GM23338 (cell line): ENCODE measurements around the gene TRIM45. TPM values are rescaled to one million over a fixed set of nuclear protein-coding genes. Genes with fewer than 3 reads are reported as not detected.

Source experiments
- ATAC-seq: fragments of 200-7000 bp; cut with Tn5 transposase; 3 replicates; pipeline ENCODE4 v1.9.1; 2020
- DNase-seq: peaks from one replicate; pipeline ENCODE4 v3.0.0-alpha.2; 2015; ENCODE audit warnings: low spot score
- H2AFZ ChIP-seq: fragments of 200-600 bp; sonication (generic); 2 replicates; pipeline ENCODE4 v1.8.0; 2016; ENCODE audit warnings: antibody characterized with exemption, mild to moderate bottlenecking, moderate library complexity
- H3F3A ChIP-seq: fragments of 200-600 bp; sonication (generic); replicated peaks from 2 replicates; pipeline ENCODE4 v1.8.0; 2017; ENCODE audit warnings: antibody characterized with exemption, mixed run types, low read depth
- H3K27ac ChIP-seq: fragments of 200-600 bp; sonication (generic); 2 replicates; pipeline ENCODE4 v1.6.1; 2016; ENCODE audit warnings: low read depth
- H3K27me3 ChIP-seq: fragments of 200-600 bp; sonication (generic); 2 replicates; pipeline ENCODE4 v1.8.0; 2016; ENCODE audit warnings: mild to moderate bottlenecking, mixed run types, moderate library complexity; ENCODE audit not compliant: insufficient read depth
- H3K36me3 ChIP-seq: fragments of 200-600 bp; sonication (generic); 2 replicates; pipeline ENCODE4 v1.8.0; 2016; ENCODE audit warnings: mild to moderate bottlenecking; ENCODE audit not compliant: insufficient read depth
- H3K4me1 ChIP-seq: fragments of 200-600 bp; sonication (generic); 2 replicates; pipeline ENCODE4 v1.8.0; 2016; ENCODE audit warnings: mild to moderate bottlenecking, moderate library complexity; ENCODE audit not compliant: insufficient read depth
- H3K4me2 ChIP-seq: fragments of 200-600 bp; sonication (generic); 2 replicates; pipeline ENCODE4 v1.7.1; 2017; ENCODE audit warnings: mixed run types
- H3K4me3 ChIP-seq: fragments of 200-600 bp; sonication (generic); 2 replicates; pipeline ENCODE4 v1.6.1; 2016; ENCODE audit warnings: mixed run types
- H3K79me2 ChIP-seq: fragments of 200-600 bp; sonication (generic); replicated peaks from 2 replicates; pipeline ENCODE4 v1.8.0; 2017; ENCODE audit warnings: mild to moderate bottlenecking; ENCODE audit not compliant: insufficient read depth
- H3K9me2 ChIP-seq: fragments of 200-600 bp; sonication (generic); 2 replicates; pipeline ENCODE4 v1.8.0; 2017; ENCODE audit not compliant: insufficient read depth
- H4K20me1 ChIP-seq: fragments of 200-600 bp; sonication (generic); replicated peaks from 2 replicates; pipeline ENCODE4 v1.8.0; 2017; ENCODE audit warnings: mild to moderate bottlenecking; ENCODE audit not compliant: insufficient read depth
- H3K27ac Mint-ChIP-seq: 2 replicates; pipeline ENCODE4 v1.8.0; 2020; ENCODE audit warnings: inconsistent platforms, mild to moderate bottlenecking, moderate library complexity, mixed read lengths
- H3K27me3 Mint-ChIP-seq: 3 replicates; pipeline ENCODE4 v1.8.0; 2022; ENCODE audit warnings: low read depth, mild to moderate bottlenecking, moderate library complexity, mixed read lengths, inconsistent platforms; ENCODE audit not compliant: insufficient read depth, poor library complexity
- H3K36me3 Mint-ChIP-seq: 3 replicates; pipeline ENCODE4 v1.8.0; 2021; ENCODE audit warnings: low read depth, mild to moderate bottlenecking, inconsistent platforms, moderate library complexity, mixed read lengths
- H3K4me1 Mint-ChIP-seq: 3 replicates; pipeline ENCODE4 v1.8.0; 2020; ENCODE audit warnings: mild to moderate bottlenecking, inconsistent platforms, mixed read lengths
- H3K4me3 Mint-ChIP-seq: 3 replicates; pipeline ENCODE4 v1.8.0; 2021; ENCODE audit warnings: moderate library complexity, mild to moderate bottlenecking, inconsistent platforms, mixed read lengths
- H3K9me3 Mint-ChIP-seq: 3 replicates; pipeline ENCODE4 v1.8.0; 2020; ENCODE audit warnings: moderate library complexity, mild to moderate bottlenecking, inconsistent platforms, mixed read lengths
- CREB1 ChIP-seq: fragments of 250-450 bp; sonication (Bioruptor Pico); IDR thresholded peaks from 2 replicates; pipeline ENCODE4 v1.5.0; 2020; ENCODE audit warnings: low read depth, mild to moderate bottlenecking, moderate library complexity
- EZH2 ChIP-seq: fragments of 200-600 bp; sonication (generic); IDR thresholded peaks from one replicate; pipeline ENCODE4 v1.8.0; 2017; ENCODE audit warnings: antibody characterized with exemption, mild to moderate bottlenecking, low read depth; ENCODE audit not compliant: unreplicated experiment
- EZH2phosphoT487 ChIP-seq: fragments of 200-600 bp; sonication (generic); IDR thresholded peaks from one replicate; pipeline ENCODE4 v1.8.1; 2018; ENCODE audit warnings: antibody characterized with exemption; ENCODE audit not compliant: unreplicated experiment
- JUNB ChIP-seq: IDR thresholded peaks from one replicate; pipeline ENCODE4 v1.6.1; 2016; ENCODE audit warnings: antibody characterized with exemption; ENCODE audit not compliant: unreplicated experiment
- NANOG ChIP-seq: IDR thresholded peaks from 2 replicates; pipeline ENCODE4 v1.6.1; 2016; ENCODE audit warnings: antibody characterized with exemption, borderline replicate concordance
- ZNF331 ChIP-seq: fragments of 250-450 bp; sonication (Bioruptor Pico); IDR thresholded peaks from 2 replicates; pipeline ENCODE4 v1.5.0; 2020; ENCODE audit warnings: low read depth, mild to moderate bottlenecking, moderate library complexity
- polyA plus RNA-seq: library from polyadenylated mRNA; unstranded; fragments of >200 nt; fragmentation: Nextera tagmentation; extraction: Ambion mirVana; gene quantifications from 2 replicates; pipeline ENCODE4 v1.2.1, GENCODE V29; 2016
- total RNA-seq: library from RNA; depleted of rRNA; stranded (reverse); fragments of >200 nt; shearing (Covaris generic); gene quantifications from 2 replicates; pipeline ENCODE4 v1.2.3, GENCODE V29; 2014
- TF ChIP-seq, protein P1 (sequence below), 2 experiments: fragments of 200-600 bp in 1 of 2; sonication (generic) in 1 of 2; conservative IDR thresholded peaks; 2 replicates each; pipeline versions ENCODE4 v1.5.1 to v1.6.1; 2016 to 2017; ENCODE audit warnings: antibody characterized with exemption in 2 of 2, low read depth in 2 of 2, mild to moderate bottlenecking in 2 of 2, moderate library complexity in 1 of 2
- TF ChIP-seq, protein P2 (sequence below): IDR thresholded peaks from one replicate; pipeline ENCODE4 v1.6.1; 2018; ENCODE audit warnings: antibody characterized with exemption; ENCODE audit not compliant: unreplicated experiment
- TF ChIP-seq, protein P3 (sequence below): fragments of 250-450 bp; sonication (Bioruptor Pico); IDR thresholded peaks from 2 replicates; pipeline ENCODE4 v1.5.0; 2020; ENCODE audit warnings: mild to moderate bottlenecking, moderate library complexity

Gene TRIM45
- total and polyA plus RNA-seq, 2 experiments from 2014 or later, result 8.8 to 15.0 TPM

DNA sequence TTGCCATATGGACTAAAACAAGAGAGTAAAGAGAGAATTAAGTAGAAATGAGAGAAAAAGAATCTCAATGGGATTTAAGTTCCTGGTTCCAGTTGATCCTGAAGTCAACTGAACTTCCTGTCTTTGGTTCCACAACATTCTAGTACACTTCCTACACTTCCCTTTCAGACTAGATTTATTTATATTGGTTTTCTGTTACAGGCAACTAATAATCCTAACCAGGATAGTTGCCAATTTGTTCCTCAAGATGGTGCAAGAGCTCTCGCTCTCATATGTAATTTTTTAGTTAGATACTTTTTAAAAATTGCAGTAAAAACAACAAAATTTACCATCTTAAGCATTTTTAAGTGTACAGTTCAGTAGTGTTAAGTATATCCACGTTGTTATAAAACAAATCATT lies 28.8 kb upstream of the TRIM45 start (continued):
- TF ChIP-seq, protein P1, sequence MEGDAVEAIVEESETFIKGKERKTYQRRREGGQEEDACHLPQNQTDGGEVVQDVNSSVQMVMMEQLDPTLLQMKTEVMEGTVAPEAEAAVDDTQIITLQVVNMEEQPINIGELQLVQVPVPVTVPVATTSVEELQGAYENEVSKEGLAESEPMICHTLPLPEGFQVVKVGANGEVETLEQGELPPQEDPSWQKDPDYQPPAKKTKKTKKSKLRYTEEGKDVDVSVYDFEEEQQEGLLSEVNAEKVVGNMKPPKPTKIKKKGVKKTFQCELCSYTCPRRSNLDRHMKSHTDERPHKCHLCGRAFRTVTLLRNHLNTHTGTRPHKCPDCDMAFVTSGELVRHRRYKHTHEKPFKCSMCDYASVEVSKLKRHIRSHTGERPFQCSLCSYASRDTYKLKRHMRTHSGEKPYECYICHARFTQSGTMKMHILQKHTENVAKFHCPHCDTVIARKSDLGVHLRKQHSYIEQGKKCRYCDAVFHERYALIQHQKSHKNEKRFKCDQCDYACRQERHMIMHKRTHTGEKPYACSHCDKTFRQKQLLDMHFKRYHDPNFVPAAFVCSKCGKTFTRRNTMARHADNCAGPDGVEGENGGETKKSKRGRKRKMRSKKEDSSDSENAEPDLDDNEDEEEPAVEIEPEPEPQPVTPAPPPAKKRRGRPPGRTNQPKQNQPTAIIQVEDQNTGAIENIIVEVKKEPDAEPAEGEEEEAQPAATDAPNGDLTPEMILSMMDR (conservative IDR thresholded peaks at IDR 0.05; ENCODE audit: low read depth in 2 of 2), result peak in 1 of 2 experiments; percentile 31; a peak in 2 of 4 replicates
- TF ChIP-seq NANOG (no peak), ZNF331 (CRISPR knock-in tag) (no peak)
- TF ChIP-seq, protein P2, sequence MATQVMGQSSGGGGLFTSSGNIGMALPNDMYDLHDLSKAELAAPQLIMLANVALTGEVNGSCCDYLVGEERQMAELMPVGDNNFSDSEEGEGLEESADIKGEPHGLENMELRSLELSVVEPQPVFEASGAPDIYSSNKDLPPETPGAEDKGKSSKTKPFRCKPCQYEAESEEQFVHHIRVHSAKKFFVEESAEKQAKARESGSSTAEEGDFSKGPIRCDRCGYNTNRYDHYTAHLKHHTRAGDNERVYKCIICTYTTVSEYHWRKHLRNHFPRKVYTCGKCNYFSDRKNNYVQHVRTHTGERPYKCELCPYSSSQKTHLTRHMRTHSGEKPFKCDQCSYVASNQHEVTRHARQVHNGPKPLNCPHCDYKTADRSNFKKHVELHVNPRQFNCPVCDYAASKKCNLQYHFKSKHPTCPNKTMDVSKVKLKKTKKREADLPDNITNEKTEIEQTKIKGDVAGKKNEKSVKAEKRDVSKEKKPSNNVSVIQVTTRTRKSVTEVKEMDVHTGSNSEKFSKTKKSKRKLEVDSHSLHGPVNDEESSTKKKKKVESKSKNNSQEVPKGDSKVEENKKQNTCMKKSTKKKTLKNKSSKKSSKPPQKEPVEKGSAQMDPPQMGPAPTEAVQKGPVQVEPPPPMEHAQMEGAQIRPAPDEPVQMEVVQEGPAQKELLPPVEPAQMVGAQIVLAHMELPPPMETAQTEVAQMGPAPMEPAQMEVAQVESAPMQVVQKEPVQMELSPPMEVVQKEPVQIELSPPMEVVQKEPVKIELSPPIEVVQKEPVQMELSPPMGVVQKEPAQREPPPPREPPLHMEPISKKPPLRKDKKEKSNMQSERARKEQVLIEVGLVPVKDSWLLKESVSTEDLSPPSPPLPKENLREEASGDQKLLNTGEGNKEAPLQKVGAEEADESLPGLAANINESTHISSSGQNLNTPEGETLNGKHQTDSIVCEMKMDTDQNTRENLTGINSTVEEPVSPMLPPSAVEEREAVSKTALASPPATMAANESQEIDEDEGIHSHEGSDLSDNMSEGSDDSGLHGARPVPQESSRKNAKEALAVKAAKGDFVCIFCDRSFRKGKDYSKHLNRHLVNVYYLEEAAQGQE, result no peak

DNA sequence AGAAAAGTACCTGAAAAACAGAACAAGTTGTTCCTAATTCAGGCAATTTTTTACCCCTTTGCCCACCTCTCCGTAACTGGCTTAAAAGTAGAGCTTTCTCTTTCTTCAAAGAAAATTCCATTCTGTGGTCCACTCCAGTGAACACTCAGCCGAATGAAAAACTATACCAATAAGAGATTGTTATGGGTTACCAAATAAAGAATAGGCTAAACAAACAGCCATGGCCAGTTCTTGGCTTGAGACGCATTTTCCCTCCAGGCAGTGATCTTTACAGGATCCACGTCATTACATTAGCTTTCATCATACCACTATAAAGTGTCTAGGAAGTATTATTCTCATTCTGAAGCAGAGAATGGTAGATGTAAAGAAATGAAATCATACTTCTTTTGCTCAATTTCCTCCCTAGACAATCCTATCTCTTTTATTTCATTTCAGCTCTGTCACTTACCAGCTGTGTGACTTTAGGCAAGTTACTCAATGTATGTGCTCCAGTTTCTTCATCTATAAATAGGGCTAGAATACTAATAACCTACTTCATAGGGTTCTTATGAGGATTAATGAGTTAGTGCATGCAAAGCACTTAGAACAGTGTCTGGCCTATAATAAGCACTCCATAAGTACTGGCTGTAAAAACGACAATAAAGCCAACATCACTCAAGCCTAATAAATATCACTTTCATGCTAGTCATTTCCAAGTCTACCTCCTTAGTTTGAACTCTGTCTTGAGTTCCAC lies 26.5 kb upstream of the TRIM45 start:
- Mint-ChIP-seq H3K4me3 (no peak overlapping the region), H3K27me3 (no peaks in the 10 kb centered on the region), H3K4me1 (peaks cover 17% of the 10 kb centered on the region), H3K27ac (no peak overlapping the region), H3K9me3 (peaks cover 11% of the 10 kb centered on the region; the same call in 2 of the 3 replicates), H3K36me3 (no peaks in the 10 kb centered on the region; the same call in 2 of the 3 replicates)
- Histone ChIP-seq H3K9me2 (0 out of 2 replicates have a peak, but pooled peaks cover 3% of the 10 kb centered on the region), H2AFZ (no peak overlapping the region; the same call in 1 of the 2 replicates), H3K4me2 (no peak overlapping the region), H3K36me3 (no peaks in the 10 kb centered on the region), H3K27ac (no peak overlapping the region), H3K4me3 (no peak overlapping the region), H3F3A (no peaks in the 10 kb centered on the region), H3K4me1 (peaks cover 10% of the 10 kb centered on the region; the same call in 1 of the 2 replicates), H4K20me1 (no peaks in the 10 kb centered on the region), H3K79me2 (no peaks in the 10 kb centered on the region), H3K27me3 (no peaks in the 10 kb centered on the region)
- no peak for ATAC-seq
- DNase-seq, result no peak
- no peak for TF ChIP-seq EZH2phosphoT487
- TF ChIP-seq ZNF331 (CRISPR knock-in tag), result no peak
- TF ChIP-seq, protein P1 (conservative IDR thresholded peaks at IDR 0.05; ENCODE audit: low read depth in 2 of 2), result no peak
- TF ChIP-seq, protein P3, sequence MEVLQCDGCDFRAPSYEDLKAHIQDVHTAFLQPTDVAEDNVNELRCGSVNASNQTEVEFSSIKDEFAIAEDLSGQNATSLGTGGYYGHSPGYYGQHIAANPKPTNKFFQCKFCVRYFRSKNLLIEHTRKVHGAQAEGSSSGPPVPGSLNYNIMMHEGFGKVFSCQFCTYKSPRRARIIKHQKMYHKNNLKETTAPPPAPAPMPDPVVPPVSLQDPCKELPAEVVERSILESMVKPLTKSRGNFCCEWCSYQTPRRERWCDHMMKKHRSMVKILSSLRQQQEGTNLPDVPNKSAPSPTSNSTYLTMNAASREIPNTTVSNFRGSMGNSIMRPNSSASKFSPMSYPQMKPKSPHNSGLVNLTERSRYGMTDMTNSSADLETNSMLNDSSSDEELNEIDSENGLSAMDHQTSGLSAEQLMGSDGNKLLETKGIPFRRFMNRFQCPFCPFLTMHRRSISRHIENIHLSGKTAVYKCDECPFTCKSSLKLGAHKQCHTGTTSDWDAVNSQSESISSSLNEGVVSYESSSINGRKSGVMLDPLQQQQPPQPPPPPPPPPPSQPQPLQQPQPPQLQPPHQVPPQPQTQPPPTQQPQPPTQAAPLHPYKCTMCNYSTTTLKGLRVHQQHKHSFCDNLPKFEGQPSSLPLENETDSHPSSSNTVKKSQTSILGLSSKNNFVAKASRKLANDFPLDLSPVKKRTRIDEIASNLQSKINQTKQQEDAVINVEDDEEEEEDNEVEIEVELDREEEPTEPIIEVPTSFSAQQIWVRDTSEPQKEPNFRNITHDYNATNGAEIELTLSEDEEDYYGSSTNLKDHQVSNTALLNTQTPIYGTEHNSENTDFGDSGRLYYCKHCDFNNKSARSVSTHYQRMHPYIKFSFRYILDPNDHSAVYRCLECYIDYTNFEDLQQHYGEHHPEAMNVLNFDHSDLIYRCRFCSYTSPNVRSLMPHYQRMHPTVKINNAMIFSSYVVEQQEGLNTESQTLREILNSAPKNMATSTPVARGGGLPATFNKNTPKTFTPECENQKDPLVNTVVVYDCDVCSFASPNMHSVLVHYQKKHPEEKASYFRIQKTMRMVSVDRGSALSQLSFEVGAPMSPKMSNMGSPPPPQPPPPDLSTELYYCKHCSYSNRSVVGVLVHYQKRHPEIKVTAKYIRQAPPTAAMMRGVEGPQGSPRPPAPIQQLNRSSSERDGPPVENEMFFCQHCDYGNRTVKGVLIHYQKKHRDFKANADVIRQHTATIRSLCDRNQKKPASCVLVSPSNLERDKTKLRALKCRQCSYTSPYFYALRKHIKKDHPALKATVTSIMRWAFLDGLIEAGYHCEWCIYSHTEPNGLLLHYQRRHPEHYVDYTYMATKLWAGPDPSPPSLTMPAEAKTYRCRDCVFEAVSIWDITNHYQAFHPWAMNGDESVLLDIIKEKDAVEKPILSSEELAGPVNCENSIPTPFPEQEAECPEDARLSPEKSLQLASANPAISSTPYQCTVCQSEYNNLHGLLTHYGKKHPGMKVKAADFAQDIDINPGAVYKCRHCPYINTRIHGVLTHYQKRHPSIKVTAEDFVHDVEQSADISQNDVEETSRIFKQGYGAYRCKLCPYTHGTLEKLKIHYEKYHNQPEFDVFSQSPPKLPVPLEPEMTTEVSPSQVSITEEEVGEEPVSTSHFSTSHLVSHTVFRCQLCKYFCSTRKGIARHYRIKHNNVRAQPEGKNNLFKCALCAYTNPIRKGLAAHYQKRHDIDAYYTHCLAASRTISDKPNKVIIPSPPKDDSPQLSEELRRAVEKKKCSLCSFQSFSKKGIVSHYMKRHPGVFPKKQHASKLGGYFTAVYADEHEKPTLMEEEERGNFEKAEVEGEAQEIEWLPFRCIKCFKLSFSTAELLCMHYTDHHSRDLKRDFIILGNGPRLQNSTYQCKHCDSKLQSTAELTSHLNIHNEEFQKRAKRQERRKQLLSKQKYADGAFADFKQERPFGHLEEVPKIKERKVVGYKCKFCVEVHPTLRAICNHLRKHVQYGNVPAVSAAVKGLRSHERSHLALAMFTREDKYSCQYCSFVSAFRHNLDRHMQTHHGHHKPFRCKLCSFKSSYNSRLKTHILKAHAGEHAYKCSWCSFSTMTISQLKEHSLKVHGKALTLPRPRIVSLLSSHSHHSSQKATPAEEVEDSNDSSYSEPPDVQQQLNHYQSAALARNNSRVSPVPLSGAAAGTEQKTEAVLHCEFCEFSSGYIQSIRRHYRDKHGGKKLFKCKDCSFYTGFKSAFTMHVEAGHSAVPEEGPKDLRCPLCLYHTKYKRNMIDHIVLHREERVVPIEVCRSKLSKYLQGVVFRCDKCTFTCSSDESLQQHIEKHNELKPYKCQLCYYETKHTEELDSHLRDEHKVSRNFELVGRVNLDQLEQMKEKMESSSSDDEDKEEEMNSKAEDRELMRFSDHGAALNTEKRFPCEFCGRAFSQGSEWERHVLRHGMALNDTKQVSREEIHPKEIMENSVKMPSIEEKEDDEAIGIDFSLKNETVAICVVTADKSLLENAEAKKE (CRISPR knock-in tag), result no peak
- TF ChIP-seq CREB1 (CRISPR knock-in tag), result no peak
- TF ChIP-seq EZH2, result no peak
- no peak for TF ChIP-seq JUNB
